Neural cell (in vitro differentiated cells): ENCODE measurements around the gene GUCA2B. TPM values are rescaled to one million over a fixed set of nuclear protein-coding genes. Genes with fewer than 3 reads are reported as not detected.

ENCODE experiments used
- H2AFZ ChIP-seq: fragments of 200-600, 300-800 bp; sonication (generic), shearing (Covaris generic); 2 replicates; pipeline ENCODE4 v1.6.0; 2014; ENCODE audit warnings: low read depth, mild to moderate bottlenecking, antibody characterized with exemption, low read length, moderate library complexity
- H3F3A ChIP-seq: fragments of 200-600 bp; shearing (Covaris generic); 2 replicates; pipeline ENCODE4 v1.6.1; 2016; ENCODE audit warnings: mild to moderate bottlenecking, moderate library complexity, mixed read lengths, antibody characterized with exemption, low read length; ENCODE audit not compliant: insufficient read depth, poor library complexity, severe bottlenecking
- H3K27ac ChIP-seq: fragments of 200-600, 300-800 bp; sonication (generic), shearing (Covaris generic); 2 replicates; pipeline ENCODE4 v1.5.1; 2014; ENCODE audit warnings: mild to moderate bottlenecking, low read length, moderate library complexity
- H3K27me3 ChIP-seq: fragments of 300-800, 200-600 bp; sonication (generic), shearing (Covaris generic); 2 replicates; pipeline ENCODE4 v1.6.0; 2014; ENCODE audit warnings: mild to moderate bottlenecking, low read depth, low read length, moderate library complexity; ENCODE audit not compliant: insufficient read depth
- H3K36me3 ChIP-seq: fragments of 300-800, 200-600 bp; sonication (generic), shearing (Covaris generic); 2 replicates; pipeline ENCODE4 v1.5.1; 2014; ENCODE audit warnings: mild to moderate bottlenecking, antibody characterized with exemption, low read length, moderate library complexity; ENCODE audit not compliant: insufficient read depth
- H3K4me2 ChIP-seq: fragments of 300-800, 200-600 bp; sonication (generic), shearing (Covaris generic); 2 replicates; pipeline ENCODE4 v1.6.0; 2014; ENCODE audit warnings: mild to moderate bottlenecking, low read length
- H3K4me3 ChIP-seq: fragments of 300-800, 200-600 bp; sonication (generic), shearing (Covaris generic); 2 replicates; pipeline ENCODE4 v1.5.1; 2014; ENCODE audit warnings: mild to moderate bottlenecking, low read length, moderate library complexity
- H3K79me2 ChIP-seq: fragments of 200-600 bp; shearing (Covaris generic); replicated peaks from 2 replicates; pipeline ENCODE4 v1.6.0; 2014; ENCODE audit warnings: mild to moderate bottlenecking, low read length, moderate library complexity; ENCODE audit not compliant: insufficient read depth
- H3K9ac ChIP-seq: fragments of 300-800, 200-600 bp; sonication (generic), shearing (Covaris generic); 2 replicates; pipeline ENCODE4 v1.6.1; 2016; ENCODE audit warnings: mild to moderate bottlenecking, low read length, mixed read lengths
- H3K9me2 ChIP-seq: fragments of 200-600 bp; shearing (Covaris generic); 2 replicates; pipeline ENCODE4 v1.6.1; 2016; ENCODE audit warnings: mild to moderate bottlenecking, low read length, mixed read lengths; ENCODE audit not compliant: insufficient read depth
- H3K9me3 ChIP-seq: fragments of 200-600, 300-800 bp; sonication (generic), shearing (Covaris generic); 2 replicates; pipeline ENCODE4 v1.6.1; 2016; ENCODE audit warnings: mild to moderate bottlenecking, mixed run types, low read length, moderate library complexity, mixed read lengths
- H4K20me1 ChIP-seq: fragments of 200-600 bp; shearing (Covaris generic); 2 replicates; pipeline ENCODE4 v1.6.1; 2016; ENCODE audit warnings: mild to moderate bottlenecking, mixed run types; ENCODE audit not compliant: insufficient read depth
- CTCF ChIP-seq: fragments of 450-650 bp; IDR thresholded peaks from 2 replicates; pipeline ENCODE4 v1.5.1; 2014; ENCODE audit warnings: antibody characterized with exemption, mild to moderate bottlenecking, moderate library complexity; ENCODE audit not compliant: poor library complexity, severe bottlenecking
- EP300 ChIP-seq: fragments of 450-650 bp; conservative IDR thresholded peaks from 2 replicates; pipeline ENCODE4 v1.6.1; 2014; ENCODE audit warnings: antibody characterized with exemption, mild to moderate bottlenecking, moderate library complexity; ENCODE audit not compliant: poor library complexity, severe bottlenecking
- EZH2 ChIP-seq: fragments of 200-600, 300-800 bp; shearing (Covaris generic), sonication (generic); IDR thresholded peaks from 2 replicates; pipeline ENCODE4 v1.6.1; 2014; ENCODE audit warnings: antibody characterized with exemption, low read length, borderline replicate concordance, mild to moderate bottlenecking; ENCODE audit not compliant: insufficient read depth, poor library complexity, severe bottlenecking
- MXI1 ChIP-seq: fragments of 450-650 bp; conservative IDR thresholded peaks from 2 replicates; pipeline ENCODE4 v1.6.1; 2014; ENCODE audit warnings: antibody characterized with exemption, mild to moderate bottlenecking; ENCODE audit not compliant: poor library complexity, severe bottlenecking
- POLR2AphosphoS5 ChIP-seq: IDR thresholded peaks from 2 replicates; pipeline ENCODE4 v1.6.1; 2012
- RAD21 ChIP-seq: fragments of 450-650 bp; conservative IDR thresholded peaks from 2 replicates; pipeline ENCODE4 v1.6.1; 2014; ENCODE audit warnings: antibody characterized with exemption, mild to moderate bottlenecking, moderate library complexity
- SMC3 ChIP-seq: fragments of 450-650 bp; conservative IDR thresholded peaks from 2 replicates; pipeline ENCODE4 v1.6.1; 2014; ENCODE audit warnings: antibody characterized with exemption, mild to moderate bottlenecking, moderate library complexity; ENCODE audit not compliant: poor library complexity
- TAF1 ChIP-seq: IDR thresholded peaks from 2 replicates; pipeline ENCODE4 v1.6.1; 2012; ENCODE audit warnings: low read depth
- polyA minus RNA-seq: library from RNA; depleted of rRNA, polyadenylated mRNA; stranded (reverse); fragments of >200 nt; gene quantifications from 2 replicates; pipeline ENCODE4 v1.2.3, GENCODE V29; 2014
- polyA plus RNA-seq: library from polyadenylated mRNA; depleted of rRNA; stranded (reverse); fragments of >200 nt; gene quantifications from 2 replicates; pipeline ENCODE4 v1.2.3, GENCODE V29; 2014
- TF ChIP-seq, protein P1 (sequence below): IDR thresholded peaks from 2 replicates; pipeline ENCODE4 v1.6.1; 2012; ENCODE audit warnings: borderline replicate concordance

GUCA2B gene
- polyA plus RNA-seq (not detected in 2 replicates), polyA minus RNA-seq (not detected in 2 replicates)

DNA sequence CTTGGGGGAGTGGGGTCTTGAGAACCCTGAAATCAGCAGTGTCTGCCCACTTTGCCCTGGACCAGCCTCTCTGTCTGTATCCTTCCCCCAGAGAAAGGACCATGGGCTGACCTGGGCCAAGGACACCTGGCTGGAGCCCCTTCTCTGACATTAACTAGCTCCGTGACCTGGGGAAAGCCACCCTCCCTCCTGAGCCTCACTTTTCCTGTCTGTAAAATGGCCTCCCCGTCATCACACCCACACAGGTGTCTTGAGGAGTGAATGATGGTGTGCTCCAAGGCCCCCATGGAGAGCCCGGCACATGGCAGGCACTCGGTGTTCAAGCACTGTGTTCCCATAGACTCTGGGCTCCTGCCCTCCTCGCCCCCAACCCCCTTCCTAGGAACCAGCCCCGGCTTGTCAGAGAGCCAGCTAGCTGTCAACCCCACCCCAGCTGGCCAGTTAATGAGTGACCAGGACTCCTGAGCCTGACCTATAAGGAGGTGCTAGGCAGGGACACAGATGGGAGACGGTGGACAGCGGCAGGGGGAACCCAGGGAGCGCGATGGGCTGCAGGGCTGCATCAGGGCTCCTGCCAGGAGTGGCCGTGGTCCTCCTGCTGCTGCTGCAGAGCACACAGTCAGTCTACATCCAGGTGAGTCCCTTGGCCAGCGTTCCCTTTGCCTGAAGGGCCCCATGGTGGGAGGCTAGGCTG lies at the start of gene GUCA2B:
GUCA2B (plus strand) TSS at position 504 of the 694 bp plus-strand sequence; CDS start at position 545, 41 bp downstream.
- no peaks in the 10 kb centered on the region for H3K79me2 ChIP-seq
- H3K4me3 ChIP-seq, result no peak within 1 kb of the TSS
- no peak within 1 kb of the TSS for H3K27ac ChIP-seq
- TF ChIP-seq EZH2 (no peak), MXI1 (no peak), EP300 (no peak), SMC3 (no peak), POLR2AphosphoS5 (no peak), RAD21 (no peak), CTCF (no peak), TAF1 (no peak)
- TF ChIP-seq, protein P1, sequence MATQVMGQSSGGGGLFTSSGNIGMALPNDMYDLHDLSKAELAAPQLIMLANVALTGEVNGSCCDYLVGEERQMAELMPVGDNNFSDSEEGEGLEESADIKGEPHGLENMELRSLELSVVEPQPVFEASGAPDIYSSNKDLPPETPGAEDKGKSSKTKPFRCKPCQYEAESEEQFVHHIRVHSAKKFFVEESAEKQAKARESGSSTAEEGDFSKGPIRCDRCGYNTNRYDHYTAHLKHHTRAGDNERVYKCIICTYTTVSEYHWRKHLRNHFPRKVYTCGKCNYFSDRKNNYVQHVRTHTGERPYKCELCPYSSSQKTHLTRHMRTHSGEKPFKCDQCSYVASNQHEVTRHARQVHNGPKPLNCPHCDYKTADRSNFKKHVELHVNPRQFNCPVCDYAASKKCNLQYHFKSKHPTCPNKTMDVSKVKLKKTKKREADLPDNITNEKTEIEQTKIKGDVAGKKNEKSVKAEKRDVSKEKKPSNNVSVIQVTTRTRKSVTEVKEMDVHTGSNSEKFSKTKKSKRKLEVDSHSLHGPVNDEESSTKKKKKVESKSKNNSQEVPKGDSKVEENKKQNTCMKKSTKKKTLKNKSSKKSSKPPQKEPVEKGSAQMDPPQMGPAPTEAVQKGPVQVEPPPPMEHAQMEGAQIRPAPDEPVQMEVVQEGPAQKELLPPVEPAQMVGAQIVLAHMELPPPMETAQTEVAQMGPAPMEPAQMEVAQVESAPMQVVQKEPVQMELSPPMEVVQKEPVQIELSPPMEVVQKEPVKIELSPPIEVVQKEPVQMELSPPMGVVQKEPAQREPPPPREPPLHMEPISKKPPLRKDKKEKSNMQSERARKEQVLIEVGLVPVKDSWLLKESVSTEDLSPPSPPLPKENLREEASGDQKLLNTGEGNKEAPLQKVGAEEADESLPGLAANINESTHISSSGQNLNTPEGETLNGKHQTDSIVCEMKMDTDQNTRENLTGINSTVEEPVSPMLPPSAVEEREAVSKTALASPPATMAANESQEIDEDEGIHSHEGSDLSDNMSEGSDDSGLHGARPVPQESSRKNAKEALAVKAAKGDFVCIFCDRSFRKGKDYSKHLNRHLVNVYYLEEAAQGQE, result no peak
- H4K20me1 ChIP-seq, result no peaks in the 10 kb centered on the region
- no peaks in the 10 kb centered on the region for H3K36me3 ChIP-seq
- no peak within 1 kb of the TSS for H3K9ac ChIP-seq
- H3K9me2 ChIP-seq, result no peaks in the 10 kb centered on the region
- H3F3A ChIP-seq, result no peaks in the 10 kb centered on the region
- no peaks in the 10 kb centered on the region for H3K27me3 ChIP-seq
- no peak within 1 kb of the TSS for H2AFZ ChIP-seq
- no peak within 1 kb of the TSS for H3K4me2 ChIP-seq
- no peaks in the 10 kb centered on the region for H3K9me3 ChIP-seq

GRCh38 chr1:42105025-42105424 lies 48.2 kb upstream of the GUCA2B start:
- no peaks in the 10 kb centered on the region for H4K20me1 ChIP-seq
- H3K9me3 ChIP-seq, result no peaks in the 10 kb centered on the region
- H3K4me3 ChIP-seq, result no peak overlapping the region
- TF ChIP-seq MXI1 (no peak), POLR2AphosphoS5 (no peak), RAD21 (no peak), EZH2 (no peak), CTCF (no peak), SMC3 (no peak), EP300 (no peak), TAF1 (no peak)
- TF ChIP-seq, protein P1, result no peak
- H3K36me3 ChIP-seq, result no peaks in the 10 kb centered on the region
- H3K27me3 ChIP-seq, result no peaks in the 10 kb centered on the region
- H3K79me2 ChIP-seq, result no peaks in the 10 kb centered on the region
- no peaks in the 10 kb centered on the region for H3K9me2 ChIP-seq
- H2AFZ ChIP-seq, result no peak overlapping the region
- H3K9ac ChIP-seq, result no peak overlapping the region
- H3K27ac ChIP-seq, result no peak overlapping the region
- H3K4me2 ChIP-seq, result no peak overlapping the region
- H3F3A ChIP-seq, result no peaks in the 10 kb centered on the region
